Measurements from ENCODE around the gene KRT74. TPM values are rescaled to one million over a fixed set of nuclear protein-coding genes. Genes with fewer than 3 reads are reported as not detected.
A peak's percentile ranks its signal among the peaks of the same experiment; 100 is the strongest.

Gene KRT74
- total and polyA plus RNA-seq, 5 experiments from 2014 or later, result 0.26 TPM; not detected in 4

DNA sequence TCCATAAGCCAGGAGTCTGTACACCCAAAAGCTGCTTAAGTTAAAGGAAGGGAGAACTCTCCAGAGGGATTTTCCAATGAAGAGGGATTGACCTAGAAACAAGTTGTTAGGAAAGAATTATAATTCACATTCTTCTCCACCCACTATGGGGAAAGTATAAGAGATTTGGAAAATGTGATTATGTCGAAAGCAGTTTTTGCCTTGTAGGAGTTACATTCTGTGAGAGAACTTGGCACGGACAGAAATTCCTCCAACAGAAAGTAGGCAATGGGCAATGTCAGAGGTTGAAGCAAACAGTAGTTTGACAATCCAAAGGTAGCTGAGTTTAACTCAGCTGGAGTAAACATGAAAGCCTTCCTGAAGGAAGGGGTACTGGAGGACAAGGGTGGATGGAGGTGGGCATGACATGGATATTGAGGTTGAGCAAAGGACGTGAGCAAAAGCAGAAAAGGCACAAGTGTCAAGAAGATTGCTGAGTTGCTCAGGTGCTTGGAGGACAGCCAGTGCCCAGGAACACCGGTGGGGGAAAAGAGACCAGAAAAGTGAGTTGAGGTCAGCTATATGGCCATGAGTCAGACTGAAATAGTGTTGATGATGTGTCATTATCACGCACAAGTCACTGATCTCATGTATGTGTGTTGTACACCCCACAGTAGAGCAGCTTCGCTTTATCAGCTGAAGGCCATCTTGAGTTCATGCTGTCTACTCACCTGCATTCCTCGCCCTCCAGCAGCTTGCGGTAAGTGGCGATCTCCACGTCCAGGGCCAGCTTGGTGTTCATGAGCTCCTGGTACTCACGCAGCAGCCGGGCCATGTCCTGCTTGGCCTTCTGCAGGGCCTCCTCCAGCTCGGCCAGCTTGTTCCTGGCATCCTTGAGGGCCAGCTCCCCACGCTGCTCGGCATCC lies 57.5 kb downstream of the KRT74 start:
- Mint-ChIP-seq H3K4me1 (no peaks in the 10 kb centered on the region), H3K4me3 (no peak overlapping the region), H3K27ac (peak overlapping the region in 1 of 10 donors; percentile 9)

More for the DNA sequence above, 57.5 kb downstream of the KRT74 start:
- ATAC-seq (no peak), DNase-seq (peak in 1 of 10 donors; percentile 38)
- POLR2A ChIA-PET, result no interaction called here
- Mint-ChIP-seq H3K36me3 (peaks cover 0 to 8% (median 0%) of the 10 kb centered on the region in 3 donors), H3K9me3 (peaks cover 0 to 9% (median 3%) of the 10 kb centered on the region in 9 donors), H3K27me3 (peaks cover 0 to 19% (median 8%) of the 10 kb centered on the region in 5 donors)

Other genes starting within 250 kb of the KRT74 start
- gene KRT85, start 206.4 kb downstream of the KRT74 start, total RNA-seq, result not detected
- gene KRT85, start 206.4 kb downstream of the KRT74 start, polyA plus RNA-seq, result not detected
- not detected for gene KRT84, start 188.2 kb downstream of the KRT74 start, total RNA-seq
- not detected for gene KRT84, start 188.2 kb downstream of the KRT74 start, polyA plus RNA-seq
- not detected for gene KRT82, start 167.5 kb downstream of the KRT74 start, total RNA-seq
- not detected for gene KRT82, start 167.5 kb downstream of the KRT74 start, polyA plus RNA-seq
- not detected for gene KRT75, start 139.5 kb downstream of the KRT74 start, total RNA-seq
- not detected for gene KRT75, start 139.5 kb downstream of the KRT74 start, polyA plus RNA-seq
- not detected for gene KRT6B, start 121.7 kb downstream of the KRT74 start, total RNA-seq
- gene KRT6B, start 121.7 kb downstream of the KRT74 start, polyA plus RNA-seq, result not detected
- gene KRT6C, start 100.0 kb downstream of the KRT74 start, total RNA-seq, result not detected
- not detected for gene KRT6C, start 100.0 kb downstream of the KRT74 start, polyA plus RNA-seq
- gene KRT6A, start 80.6 kb downstream of the KRT74 start, total RNA-seq, result not detected
- not detected for gene KRT6A, start 80.6 kb downstream of the KRT74 start, polyA plus RNA-seq
- not detected for gene KRT5, start 53.4 kb downstream of the KRT74 start, total RNA-seq
- not detected for gene KRT5, start 53.4 kb downstream of the KRT74 start, polyA plus RNA-seq
- gene KRT71, start 20.7 kb downstream of the KRT74 start, total RNA-seq, result not detected
- not detected for gene KRT71, start 20.7 kb downstream of the KRT74 start, polyA plus RNA-seq
- 10 to 100 TPM; 11.4 to 11.6 TPM for gene KRT72, start 27.6 kb upstream of the KRT74 start, total RNA-seq
- gene KRT72, start 27.6 kb upstream of the KRT74 start, polyA plus RNA-seq, result under 1 TPM in 2 of 3 donors, not detected in 1; 0.12 to 0.46 TPM
- gene KRT73, start 44.7 kb upstream of the KRT74 start, total RNA-seq, result 1 to 10 TPM; 8.5 to 10.0 TPM
- 10 to 100 TPM in 1 of 3 donors, 1 to 10 TPM in 1, under 1 TPM in 1; 0.72 to 10.0 (median 1.8) TPM for gene KRT73, start 44.7 kb upstream of the KRT74 start, polyA plus RNA-seq
- gene KRT2, start 78.4 kb upstream of the KRT74 start, total RNA-seq, result under 1 TPM; 0.62 to 0.77 TPM
- 1 to 10 TPM; 1.1 to 3.4 (median 1.2) TPM for gene KRT2, start 78.4 kb upstream of the KRT74 start, polyA plus RNA-seq
- gene KRT1, start 106.6 kb upstream of the KRT74 start, total RNA-seq, result not detected
- under 1 TPM in 1 of 3 donors, not detected in 2; 0.31 TPM for gene KRT1, start 106.6 kb upstream of the KRT74 start, polyA plus RNA-seq
- not detected for gene KRT77, start 129.7 kb upstream of the KRT74 start, total RNA-seq
- under 1 TPM in 1 of 3 donors, not detected in 2; 0.12 TPM for gene KRT77, start 129.7 kb upstream of the KRT74 start, polyA plus RNA-seq
- not detected for gene KRT76, start 203.5 kb upstream of the KRT74 start, total RNA-seq
- not detected for gene KRT76, start 203.5 kb upstream of the KRT74 start, polyA plus RNA-seq
- not detected for gene KRT3, start 222.3 kb upstream of the KRT74 start, total RNA-seq
- not detected for gene KRT3, start 222.3 kb upstream of the KRT74 start, polyA plus RNA-seq
- gene KRT4, start 240.3 kb upstream of the KRT74 start, total RNA-seq, result not detected
- not detected for gene KRT4, start 240.3 kb upstream of the KRT74 start, polyA plus RNA-seq

Measured in naive thymus-derived CD8-positive, alpha-beta T cell (primary cell).